ENCODE measurements around the gene OBSCN.

The OBSCN gene

DNA sequence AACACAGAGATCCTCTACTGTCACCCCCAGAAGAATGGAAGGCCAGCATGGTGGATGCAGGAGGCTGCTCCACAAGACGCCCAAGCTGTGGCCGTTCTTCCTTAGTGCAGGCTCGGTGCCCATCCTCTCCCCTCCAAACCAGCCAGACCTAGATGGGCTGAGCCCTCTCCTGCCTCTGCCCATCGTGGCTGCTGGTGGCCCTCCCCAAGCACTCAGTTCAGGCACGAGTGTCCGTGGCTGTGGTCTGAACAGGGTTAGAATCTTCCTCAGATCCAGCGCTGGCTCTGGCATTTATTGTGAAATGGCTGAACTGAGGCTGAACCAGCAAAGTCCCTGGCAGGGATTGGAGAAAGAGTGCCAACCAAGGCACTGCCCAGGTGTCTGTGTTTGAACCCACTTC lies 139.3 kb downstream of the OBSCN start:
- DNase-seq: no peak

DNA sequence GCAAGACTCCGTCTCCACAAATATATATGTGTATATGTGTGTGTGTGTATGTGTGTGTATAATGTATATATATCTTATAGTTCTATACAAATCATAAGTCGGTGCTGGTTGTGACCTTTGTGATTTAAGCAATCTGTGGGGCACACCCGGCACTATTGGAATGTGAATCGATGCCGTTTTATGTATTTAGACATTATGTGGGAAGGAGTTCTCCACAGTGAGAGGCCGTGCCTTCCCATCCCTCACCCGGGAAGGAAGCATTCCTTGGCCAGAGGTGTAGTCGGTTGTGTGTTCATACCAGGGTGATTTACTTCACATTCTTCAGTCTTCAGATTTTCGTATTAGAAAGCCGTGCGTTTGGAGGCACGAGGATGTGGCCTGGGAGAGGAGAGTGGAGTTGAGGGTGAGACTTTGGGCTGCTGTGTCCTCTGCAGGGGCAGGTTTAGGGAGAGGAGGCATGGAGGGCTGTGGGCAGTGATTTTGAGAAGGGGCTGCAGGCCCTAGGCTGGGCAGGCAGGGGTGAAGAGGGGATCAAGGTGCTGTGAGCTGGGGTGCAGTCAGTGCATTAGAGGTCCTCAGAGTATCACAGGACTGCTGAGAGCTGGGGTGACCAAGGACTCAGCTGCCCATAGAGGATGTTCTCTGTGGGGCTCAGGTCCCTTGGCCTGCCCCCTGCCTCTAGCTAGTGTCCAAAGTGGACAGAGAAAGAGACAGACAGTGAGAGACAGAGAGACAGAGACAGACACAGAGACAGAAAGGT lies 141.0 kb downstream of the OBSCN start:
- no peak for DNase-seq

GRCh38 chr1:228349701-228350171 lies 141.9 kb downstream of the OBSCN start:
- no peak for DNase-seq

- DNase-seq: no peak
Observed at GRCh38 chr1:228350179-228350742, 142.4 kb downstream of the OBSCN start.

DNA sequence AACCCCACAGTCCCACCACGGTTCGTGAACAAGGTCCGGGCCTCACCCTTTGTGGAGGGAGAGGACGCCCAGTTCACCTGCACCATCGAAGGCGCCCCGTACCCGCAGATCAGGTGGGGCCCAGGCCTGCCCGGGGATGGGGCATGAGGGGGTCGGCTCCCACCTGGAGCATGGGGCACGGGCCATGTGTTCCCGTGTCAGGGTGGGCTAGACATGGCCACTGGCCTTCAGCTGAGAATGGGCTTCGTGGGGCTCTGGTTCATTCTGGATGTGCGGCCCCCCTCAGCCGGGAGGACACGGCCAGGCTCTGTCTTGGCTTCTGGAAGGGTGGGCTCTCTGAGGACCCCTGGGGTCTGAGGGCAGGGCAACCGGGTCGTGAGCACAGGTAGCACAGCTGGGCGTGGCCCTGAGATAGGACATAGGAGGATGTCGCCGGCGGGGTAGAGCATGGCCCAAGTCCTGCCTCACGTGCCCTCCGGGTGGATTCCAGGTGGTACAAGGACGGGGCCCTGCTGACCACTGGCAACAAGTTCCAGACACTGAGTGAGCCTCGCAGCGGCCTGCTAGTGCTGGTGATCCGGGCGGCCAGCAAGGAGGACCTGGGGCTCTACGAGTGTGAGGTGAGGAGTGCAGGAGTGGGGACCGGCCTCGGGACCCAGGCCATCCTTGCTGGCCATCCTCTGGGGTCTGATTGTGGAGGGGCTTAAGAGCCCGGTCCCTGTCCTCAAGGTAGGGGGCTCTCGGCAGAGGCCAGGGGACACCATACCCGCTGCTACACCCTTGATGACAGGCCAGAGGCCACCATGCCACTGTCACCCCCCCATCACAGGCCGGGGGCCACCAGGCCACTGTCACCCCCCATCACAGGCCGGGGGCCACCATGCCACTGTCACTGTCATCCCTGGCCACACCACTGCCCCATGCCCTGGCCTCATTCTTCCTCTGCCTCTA lies 143.3 kb downstream of the OBSCN start:
- DNase-seq: no peak

GRCh38 chr1:228351850-228352249 lies 144.0 kb downstream of the OBSCN start:
- DNase-seq: no peak

- no peak for DNase-seq
Observed at GRCh38 chr1:228352677-228353481, 145.0 kb downstream of the OBSCN start.

DNA sequence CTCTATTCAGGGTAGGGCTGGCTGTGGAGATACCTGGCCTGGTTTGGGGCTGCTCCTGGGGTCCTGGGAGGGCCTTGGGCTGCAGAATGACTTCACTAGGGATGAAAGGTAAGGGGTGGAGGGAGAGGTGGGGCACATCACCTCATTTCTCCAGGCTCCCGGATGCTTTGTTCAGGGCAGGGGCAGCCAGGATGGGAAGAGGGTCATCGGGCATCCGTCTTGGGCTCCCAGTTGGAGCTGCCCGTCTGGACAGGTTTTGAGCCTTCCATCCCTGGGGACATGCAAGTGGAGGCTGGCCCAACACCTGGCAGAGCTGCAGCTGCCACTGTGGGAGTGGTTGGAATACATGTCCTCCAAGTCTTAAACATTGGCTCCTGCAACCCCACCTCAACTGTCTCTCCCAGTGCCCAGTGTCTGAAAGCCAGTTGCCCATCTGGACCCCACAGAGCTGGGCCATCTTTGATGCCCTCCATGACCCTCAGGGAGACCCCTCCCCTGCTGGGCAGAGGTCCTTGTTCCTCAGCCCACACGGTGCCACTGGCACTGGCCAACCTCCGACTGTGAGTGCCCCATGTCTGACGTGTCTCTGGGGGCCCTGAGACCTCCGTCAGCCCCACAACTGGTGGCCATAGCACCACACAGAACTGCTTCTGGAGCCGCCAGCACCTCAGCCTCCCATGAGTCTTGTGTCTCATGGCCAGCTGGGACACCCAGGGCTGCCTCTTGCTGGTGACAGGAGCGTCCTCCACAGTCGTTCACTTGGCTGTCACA lies 145.9 kb downstream of the OBSCN start:
- no peak for DNase-seq

DNA sequence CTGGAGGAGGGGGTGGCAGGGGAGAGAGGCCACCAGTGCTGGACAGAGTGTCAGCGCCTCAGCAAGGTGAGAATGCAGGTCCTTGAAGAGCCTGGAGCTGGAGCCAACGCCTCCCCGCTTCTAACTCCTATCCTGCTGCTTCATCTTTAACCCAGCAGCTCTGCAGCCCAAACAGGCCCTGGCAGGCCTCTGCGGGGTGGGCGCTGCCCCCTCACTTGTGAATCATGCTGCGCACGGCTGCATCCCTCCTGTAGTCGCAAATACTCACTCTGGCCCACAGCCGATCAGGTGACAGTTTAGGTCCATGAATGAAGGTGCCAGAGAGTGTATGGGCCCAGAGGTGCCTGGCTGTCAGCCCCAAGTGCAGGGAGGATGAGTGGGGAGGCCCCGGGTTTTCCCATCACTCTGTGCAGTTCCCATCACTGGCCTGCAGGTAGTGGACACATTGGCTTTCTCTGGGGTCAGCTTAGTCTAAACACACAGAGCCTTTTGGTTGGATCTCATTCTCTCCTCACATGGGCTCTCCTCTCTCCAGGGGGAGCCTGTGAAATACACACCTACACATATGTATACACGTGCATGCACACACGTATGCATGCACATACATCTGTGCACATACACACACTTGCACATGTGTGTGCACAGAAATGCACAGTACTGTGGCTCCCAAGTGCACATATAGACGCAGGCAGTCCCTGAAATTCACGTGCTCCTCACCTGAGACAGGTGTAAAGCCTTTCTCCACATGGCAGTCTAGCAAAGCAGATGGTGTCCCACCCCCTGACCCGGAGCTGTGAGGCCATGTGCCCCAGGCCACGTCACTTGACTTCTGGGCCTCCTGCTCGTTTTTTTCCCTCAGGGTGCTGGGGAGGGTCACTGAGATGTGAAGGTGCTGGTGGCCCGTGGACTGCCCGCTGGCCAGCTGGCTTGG lies 146.8 kb downstream of the OBSCN start:
- DNase-seq: no peak

DNA sequence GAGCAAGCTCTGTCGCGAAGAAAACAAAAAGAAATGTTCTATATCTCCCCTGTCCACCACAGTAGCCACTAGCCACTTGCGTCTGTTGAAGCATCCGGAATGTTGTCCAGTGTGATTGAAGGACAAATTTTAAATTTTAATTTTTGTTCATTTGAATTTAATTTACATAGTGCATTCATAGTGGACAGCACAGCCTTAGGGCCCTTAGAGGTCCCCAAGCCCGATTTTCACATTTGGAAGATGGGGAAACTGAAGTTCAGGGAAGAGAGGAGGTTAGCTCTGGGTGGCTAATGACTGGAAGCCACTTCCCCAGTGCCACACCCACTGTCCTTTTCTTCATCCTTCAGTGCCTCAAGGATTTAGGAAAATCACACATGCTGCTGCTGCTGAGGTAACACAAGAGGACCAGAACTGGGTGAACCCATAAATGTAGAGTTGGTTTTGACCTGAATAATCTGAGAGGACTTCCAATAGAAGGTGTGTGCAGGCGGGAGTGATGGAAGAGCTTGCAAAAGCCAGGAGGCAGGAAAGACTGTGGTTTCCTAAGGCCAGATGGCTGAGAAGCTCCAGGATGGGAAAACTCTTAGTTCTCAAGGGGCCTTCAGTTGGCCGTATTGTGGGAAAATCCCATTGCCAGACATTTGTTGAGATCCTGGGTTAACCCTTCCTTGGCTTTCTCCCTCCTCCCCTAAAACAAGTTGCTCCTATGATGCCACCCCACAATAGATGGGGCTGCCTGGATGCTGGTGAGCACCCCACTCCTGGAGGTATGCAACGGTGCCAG lies 149.2 kb downstream of the OBSCN start:
- no peak for DNase-seq

- no peak for DNase-seq
Observed at GRCh38 chr1:228358039-228358763, 150.4 kb downstream of the OBSCN start.

DNA sequence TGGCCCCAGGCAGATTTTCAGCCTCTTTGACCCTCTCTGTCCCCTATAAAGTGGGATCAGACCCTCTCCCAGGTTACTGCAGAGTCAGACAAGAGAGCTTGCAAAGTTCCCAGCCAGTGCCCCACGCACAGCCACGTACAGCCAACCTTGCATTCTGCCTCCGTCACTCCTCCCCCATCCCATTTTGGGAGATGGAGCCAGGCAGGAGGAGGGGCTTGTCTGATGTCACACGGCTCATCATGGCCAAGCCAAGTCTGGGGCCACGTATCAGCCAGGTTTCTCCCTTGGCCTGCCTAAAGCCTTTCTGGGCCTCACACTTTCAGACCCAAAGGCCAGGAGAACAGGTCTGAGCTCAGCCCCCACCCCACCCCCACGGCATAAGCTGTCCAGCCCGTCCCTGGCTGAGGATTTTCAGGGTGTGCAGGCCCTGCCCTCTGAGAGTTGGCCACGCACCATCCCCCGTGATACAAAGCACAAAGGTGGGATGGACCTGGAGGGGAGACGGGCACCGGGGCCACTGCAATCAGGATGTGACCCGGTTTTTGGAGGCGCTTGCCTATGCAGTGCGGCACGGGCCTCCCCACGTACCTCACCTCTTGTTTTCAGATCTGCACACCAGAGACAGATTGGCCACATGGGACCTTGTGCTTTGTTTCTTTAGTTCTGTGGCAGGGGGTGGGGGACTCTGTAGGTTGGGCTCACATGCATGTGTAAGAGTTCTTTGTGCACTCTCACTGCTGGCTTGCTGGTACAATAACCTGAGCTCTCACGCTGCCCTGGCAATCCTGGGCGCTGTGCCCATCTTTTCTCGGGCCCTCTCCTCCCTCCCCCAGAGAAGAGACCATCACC lies 151.1 kb downstream of the OBSCN start:
- no peak for DNase-seq

- no peak for DNase-seq
Observed at GRCh38 chr1:228359613-228360532, 152.0 kb downstream of the OBSCN start.

DNA sequence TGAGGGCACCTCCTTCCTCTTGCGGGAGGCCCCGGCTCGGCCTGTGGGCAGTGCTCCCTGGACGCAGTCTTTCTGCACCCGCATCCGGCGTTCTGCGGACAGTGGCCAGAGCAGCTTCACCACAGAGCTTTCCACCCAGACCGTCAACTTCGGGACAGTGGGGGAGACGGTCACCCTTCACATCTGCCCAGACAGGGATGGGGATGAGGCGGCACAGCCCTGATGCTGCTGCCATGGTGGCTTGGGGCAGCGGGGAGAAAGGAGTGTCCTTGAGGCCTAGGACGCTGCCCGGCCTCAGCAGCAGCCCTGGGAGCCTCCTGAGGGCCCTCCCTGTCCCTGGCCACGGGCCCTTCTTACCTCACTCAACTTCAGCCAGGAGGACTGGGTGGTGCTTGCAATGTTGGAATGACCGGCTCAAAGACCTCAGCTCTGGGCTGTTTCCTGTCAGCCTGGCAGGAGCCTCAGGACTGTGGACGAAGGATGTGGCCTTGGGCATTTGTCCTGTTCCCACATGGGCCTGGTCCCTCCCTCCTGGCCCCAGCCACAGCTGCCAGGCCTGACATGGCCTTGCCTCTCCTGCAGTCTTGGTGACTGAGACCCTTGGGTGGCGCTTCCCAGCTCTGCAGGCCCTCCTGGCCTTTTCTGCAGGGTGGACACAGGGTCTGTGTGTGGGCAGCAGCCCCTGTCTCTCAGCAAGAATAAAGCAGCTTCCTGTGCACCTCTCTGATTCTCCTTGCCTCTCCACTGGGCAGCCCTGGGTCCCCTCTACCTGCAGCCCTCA lies 152.9 kb downstream of the OBSCN start:
- DNase-seq: no peak

- DNase-seq: no peak
Observed at GRCh38 chr1:228361314-228362140, 153.7 kb downstream of the OBSCN start.

Data from NCI-H1694 (cell line).